IPS-NIHi7 (cell line): ENCODE measurements around the gene PARK7.

Source experiments
- DNase-seq: peaks from one replicate; pipeline ENCODE4 v3.0.0; 2012; ENCODE audit warnings: mixed read lengths; ENCODE audit errors: extremely low spot score

The PARK7 gene

GRCh38 chr1:7984811-7985210 lies 23.3 kb downstream of the PARK7 start:
- DNase-seq, result no peak

GRCh38 chr1:7985851-7986612 lies 24.5 kb downstream of the PARK7 start:
- no peak for DNase-seq

GRCh38 chr1:7987528-7987927 lies 26.0 kb downstream of the PARK7 start:
- DNase-seq, result no peak

DNA sequence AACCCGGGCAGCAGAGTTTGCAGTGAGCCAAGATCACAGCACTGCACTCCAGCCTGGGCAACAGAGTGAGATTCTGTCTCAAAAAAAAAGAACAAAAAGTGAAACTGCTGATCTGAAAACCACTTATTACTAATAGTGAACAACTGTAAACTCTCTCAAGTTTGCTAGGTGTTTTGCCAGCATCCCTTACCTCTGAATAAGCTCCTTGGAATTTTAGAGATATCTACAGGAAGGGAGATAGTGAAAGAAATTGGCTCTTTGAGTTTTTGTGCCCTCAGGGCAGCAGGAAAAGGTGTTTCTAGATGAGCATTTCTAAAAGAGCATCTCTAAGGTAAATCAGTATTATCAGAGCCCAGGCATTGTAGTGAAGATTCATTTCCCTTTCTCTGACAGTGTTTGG lies 27.1 kb downstream of the PARK7 start:
- no peak for DNase-seq

DNA sequence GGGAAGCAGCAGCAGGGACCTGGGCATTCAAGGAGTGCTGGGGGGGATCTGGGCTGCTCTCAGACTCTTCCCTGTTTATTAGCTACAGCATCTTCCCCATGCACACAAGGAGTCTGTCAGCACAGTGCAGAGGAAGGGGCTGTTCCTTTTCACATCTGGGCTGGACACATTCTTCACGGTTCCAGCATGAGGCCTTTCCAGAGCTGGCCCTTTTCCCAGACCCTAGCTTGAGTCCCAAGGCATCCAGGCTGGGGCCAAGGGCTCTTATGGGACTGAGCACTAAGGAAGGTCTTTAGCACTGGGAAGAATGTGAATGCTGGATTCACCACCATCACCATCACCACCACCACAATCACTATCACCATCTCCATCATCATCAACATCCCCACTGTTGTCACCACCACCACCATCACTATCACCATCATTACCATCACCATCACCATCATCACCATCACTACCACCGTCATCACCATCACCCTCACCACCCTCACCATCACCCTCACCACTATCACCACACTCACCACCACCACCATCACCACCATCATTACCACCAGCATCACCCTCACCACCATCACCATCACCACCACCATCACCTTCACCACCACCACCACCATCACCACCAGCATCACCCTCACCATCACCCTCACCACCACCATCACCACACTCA lies 28.4 kb downstream of the PARK7 start:
- no peak for DNase-seq

GRCh38 chr1:7991504-7992440 lies 30.3 kb downstream of the PARK7 start:
- peak; percentile 89 for DNase-seq

DNA sequence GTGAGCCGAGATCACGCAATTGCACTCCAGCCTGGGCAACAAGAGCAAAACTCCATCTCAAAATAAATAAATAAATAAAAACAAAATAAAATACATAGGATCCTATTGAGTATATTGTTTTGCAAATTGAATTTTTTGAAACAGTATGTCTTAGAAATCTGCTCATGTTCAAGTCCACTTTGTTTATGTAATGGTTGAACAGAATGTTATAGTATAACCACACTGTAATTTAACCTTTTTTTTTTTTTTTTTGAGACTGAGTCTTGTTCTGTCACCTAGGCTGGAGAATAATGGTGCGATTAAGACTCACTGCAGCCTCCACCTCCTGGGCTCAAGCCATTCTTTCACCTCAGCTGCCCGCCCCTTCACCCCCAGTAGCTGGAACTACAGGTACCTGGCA lies 31.4 kb downstream of the PARK7 start:
- DNase-seq, result no peak

DNA sequence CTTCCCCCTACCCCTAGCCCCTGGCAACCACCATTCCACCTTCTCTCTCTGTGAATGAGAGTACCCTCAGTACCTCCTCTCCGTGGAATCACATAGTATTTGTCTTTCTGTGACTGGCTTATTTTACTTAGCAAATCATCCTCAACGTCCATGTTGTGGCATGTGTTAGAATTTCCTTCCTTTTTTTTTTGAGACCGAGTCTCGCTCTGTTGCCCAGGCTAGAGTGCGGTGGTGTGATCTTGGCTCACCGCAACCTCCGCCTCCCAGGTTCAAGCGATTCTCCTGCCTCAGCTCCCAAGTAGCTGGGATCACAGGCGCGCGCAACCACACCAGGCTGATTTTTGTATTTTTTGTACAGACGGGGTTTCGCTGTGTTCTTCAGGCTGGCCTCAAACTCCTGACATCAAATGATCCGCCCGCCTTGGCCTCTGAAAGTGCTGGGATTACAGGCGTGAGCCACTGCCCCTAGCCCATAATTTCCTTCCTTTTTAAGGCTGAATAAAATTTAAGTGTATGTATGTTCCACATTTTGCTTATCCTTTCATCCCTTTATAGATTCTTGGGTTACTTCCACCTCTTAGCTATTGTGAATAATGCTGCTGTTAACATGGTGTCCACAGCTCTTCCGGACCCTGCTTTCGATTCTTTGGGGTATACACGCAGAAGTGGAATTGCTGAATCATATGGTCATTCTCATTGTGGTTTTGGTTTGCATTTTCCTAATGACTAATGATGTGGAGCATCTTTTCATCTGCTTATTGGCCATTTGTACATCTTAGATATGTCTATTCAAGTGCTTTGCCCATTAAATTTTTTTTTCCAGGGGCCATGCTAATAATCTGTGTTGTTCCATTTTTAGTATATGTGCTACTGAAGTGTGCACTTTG lies 32.3 kb downstream of the PARK7 start:
- DNase-seq, result no peak

DNA sequence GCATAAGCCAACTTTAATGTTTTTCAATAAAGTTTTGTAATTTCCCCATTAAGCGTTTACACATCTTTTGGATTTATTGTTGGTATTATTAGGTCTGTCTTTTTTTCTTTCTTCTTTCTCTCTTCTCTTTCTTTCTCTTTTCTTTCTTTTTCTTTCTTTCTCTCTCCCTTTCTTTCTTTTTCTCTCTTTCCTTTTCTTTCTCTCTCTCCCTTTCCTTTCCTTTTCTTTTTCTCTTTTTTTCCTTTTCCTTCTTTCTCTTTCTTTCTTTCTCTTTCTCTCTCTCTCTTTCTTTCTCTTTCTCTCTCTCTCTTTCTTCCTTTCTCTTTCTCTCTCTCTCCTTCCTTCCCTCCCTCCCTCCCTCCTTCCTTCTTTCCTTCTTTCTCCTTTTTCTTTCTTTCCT lies 33.3 kb downstream of the PARK7 start:
- no peak for DNase-seq

DNA sequence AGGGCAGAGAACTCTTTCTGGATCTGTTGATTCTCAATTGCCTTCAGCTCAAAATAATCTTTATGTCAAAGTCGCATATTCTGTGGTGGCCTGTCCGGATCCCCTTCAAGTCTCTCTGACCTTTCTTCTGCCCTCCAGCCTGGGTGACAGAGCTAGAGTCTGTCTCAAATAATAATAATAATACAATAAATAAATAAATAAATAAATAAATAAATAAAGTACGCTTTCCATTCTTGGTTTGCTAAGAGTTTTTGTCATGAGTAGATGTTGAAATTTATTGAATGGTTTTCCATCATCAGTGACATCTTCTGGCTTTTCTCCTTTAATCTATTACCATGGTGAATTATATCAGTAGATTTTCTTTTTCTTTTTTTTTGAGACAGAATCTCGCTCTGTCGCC lies 33.9 kb downstream of the PARK7 start:
- no peak for DNase-seq

DNA sequence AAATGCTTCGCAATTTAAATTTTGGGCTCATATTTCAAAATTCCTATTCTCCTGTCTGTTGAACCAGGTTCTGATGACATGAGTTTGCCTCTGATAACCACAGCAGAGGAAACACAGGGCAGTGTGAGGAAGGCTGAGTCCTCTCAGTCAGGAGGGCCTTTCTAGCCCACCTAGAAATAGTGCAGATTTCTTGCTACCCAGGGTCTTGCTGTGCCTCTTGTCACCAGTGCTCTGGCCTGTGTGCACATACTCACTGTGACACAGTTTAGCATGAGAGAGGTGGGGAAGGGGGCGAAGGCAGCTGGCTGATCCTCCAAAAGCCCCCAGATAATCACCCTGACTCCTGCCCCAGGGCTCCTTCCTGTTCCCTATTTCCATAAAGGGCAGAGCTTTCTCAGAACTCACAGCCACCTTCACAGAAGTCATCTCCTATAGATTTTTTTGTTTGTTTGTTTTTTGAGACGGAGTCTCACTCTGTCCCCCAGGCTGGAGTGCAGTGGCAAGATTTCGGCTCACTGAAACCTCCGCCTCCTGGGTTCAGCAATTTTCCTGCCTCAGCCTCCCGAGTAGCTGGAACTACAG lies 40.9 kb downstream of the PARK7 start:
- DNase-seq, result no peak

DNA sequence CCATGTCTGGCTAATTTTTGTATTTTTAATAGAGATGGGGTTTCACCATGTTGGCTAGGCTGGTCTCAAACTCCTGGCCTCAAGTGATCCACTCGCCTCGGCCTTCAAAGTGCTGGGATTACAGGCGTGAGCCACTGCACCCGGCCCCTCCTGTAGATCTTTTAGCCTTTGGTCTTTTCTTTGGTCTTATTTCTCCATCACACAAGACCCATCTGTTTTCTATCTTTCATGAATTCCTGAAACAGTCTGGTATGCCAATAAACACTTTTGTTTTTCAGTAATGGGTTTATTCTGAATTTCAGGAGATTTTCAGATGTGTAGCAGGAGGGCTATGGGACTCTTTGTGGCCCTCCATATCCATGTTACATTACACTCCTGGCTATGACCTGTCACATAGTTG lies 41.4 kb downstream of the PARK7 start:
- no peak for DNase-seq

DNA sequence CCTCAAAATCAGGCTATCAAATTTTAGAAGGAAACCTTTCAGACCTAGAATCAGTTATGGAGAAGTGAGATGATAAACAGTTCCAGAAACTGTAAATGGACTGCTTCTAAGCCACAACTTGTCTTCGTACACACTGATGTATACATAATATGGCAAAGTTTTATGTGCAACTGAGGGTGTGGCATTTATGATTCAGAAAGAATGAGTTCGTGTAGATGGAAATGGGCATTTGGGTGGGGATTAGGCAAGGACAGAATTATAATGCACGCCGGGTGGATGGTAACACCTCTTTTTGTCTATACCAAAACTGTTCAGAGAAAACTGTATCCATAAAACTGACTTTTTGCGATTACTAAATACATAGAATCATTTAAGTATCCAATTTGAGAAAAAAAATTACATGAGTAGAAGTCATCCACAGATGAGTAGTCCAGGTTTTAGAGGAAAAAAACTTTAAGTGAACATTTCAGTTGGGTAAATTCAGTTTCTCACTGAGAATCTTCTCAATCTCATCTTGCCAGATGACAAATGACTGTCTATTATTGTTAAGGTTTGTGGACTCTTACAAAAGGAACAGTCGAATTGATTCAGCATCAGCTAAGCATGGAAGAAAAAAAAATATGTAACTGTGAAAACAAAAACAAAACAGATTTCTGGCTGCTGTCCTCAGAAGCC lies 42.1 kb downstream of the PARK7 start:
- DNase-seq, result no peak

DNA sequence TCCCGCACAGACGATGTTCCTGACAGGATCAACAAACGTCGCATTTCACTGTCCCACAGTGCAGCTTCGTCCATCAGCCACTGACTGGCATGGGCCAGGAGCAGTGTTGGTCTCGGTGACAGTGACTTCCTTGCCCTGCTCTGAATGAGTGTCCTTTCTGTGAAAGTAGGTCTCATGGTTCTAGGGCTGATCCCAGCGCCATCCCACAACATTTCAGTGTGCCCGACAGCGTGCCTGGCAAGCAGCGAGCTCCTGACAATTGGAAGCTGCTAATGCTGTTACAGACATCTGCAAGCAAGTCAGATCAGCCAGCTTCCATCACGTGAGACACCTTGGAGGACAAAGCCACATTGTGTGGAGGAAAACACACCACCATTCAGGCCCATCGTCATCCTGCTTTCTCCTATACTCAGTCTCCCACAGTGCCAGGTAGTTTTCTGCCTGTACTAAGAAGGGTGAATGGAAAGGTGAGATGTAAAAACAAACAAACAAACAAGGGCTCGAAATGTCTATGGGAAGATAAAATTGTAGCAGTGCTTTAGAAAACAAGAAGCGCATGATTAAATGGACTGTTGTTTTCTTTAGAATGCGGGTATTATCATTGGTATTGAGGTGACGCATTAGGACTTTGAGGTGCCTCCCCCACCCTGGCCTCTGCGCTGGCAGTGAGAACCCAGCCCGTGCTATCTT lies 42.7 kb downstream of the PARK7 start:
- DNase-seq, result no peak

- DNase-seq, result peak; percentile 35
Observed at GRCh38 chr1:8004803-8005573, 43.5 kb downstream of the PARK7 start.

DNA sequence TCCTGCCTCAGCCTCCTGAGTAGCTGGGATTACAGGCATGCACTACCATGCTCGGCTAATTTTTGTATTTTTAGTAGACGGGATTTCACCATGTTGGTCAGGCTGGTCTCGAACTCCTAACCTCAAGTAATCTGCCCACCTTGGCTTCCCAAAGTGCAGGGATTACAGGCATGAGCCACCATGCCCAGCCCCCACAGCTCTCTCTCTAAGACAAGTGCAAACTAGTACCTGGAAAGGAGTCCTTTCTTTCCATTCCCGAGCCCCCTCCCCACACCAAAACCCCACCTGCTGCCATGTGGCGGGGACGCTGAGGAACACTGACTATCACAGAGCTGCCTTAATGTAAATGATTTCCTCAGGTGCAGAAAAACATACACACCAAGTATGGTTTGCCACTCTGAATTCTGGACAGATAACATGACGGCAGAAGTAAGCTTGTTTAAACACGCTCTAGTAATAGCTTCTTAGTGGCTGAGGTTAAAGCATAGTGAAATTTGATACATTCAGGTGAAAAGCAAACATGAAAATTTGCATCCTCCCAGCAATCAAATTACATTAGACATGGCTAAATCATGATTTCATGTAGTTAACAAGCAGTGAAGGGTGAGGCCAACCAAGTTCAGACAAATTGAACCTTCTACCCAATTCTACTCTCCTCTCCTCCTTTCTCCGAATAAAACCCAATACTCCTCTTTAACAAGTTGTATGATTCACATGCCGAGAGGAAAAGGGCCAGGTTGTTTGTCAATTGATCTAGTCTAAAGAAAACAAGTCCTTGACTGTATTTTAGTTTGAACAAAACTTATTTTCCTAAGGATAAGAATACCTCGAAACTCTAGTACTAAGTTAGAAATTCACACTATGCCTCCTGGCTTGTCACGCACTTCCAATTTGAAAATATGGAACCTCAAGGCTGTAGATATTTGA lies 44.8 kb downstream of the PARK7 start:
- DNase-seq, result no peak

- DNase-seq, result no peak
Observed at GRCh38 chr1:8009043-8010002, 47.8 kb downstream of the PARK7 start.
